AG08395 (cell line): ENCODE data around the gene NQO1.
A peak's percentile ranks its signal among the peaks of the same experiment; 100 is the strongest.
"Not testable (repeated sequence)": the region's sequence is repeated elsewhere in the genome, so short reads cannot be mapped to it uniquely, and the experiment has no call there.

Experiments used
- DNase-seq: peaks from one replicate; pipeline ENCODE4 v3.0.0; 2012; ENCODE audit warnings: mixed read lengths, low spot score

Gene NQO1

GRCh38 chr16:69741951-69742904, 15.9 kb upstream of the NQO1 start:
- no peak for DNase-seq

GRCh38 chr16:69741519-69741918, 15.2 kb upstream of the NQO1 start:
- no peak for DNase-seq

- DNase-seq, result no peak
Observed at GRCh38 chr16:69732101-69732500, 5.7 kb upstream of the NQO1 start.

GRCh38 chr16:69731280-69731679, 4.9 kb upstream of the NQO1 start:
- DNase-seq, result not testable (repeated sequence)

GRCh38 chr16:69729030-69729429, 2.7 kb upstream of the NQO1 start:
- DNase-seq, result not testable (repeated sequence)

- DNase-seq, result no peak
Observed at GRCh38 chr16:69727916-69728270, 1.5 kb upstream of the NQO1 start.

- DNase-seq, result no peak
Observed at GRCh38 chr16:69725480-69726312, 664 bp downstream of the NQO1 start.

- no peak for DNase-seq
Observed at GRCh38 chr16:69724981-69725479, 1.3 kb downstream of the NQO1 start.

- DNase-seq, result no peak
Observed at GRCh38 chr16:69724414-69724873, 1.9 kb downstream of the NQO1 start.

- no peak for DNase-seq
Observed at GRCh38 chr16:69721441-69721957, 4.9 kb downstream of the NQO1 start.

GRCh38 chr16:69720822-69721430, 5.4 kb downstream of the NQO1 start:
- DNase-seq, result no peak

- DNase-seq, result no peak
Observed at GRCh38 chr16:69718111-69718764, 8.1 kb downstream of the NQO1 start.

GRCh38 chr16:69717066-69717465, 9.3 kb downstream of the NQO1 start:
- DNase-seq, result no peak

- no peak for DNase-seq
Observed at GRCh38 chr16:69712914-69713581, 13.3 kb downstream of the NQO1 start.

GRCh38 chr16:69712277-69712676, 14.1 kb downstream of the NQO1 start:
- DNase-seq, result no peak

- DNase-seq, result no peak
Observed at GRCh38 chr16:69711115-69711740, 15.1 kb downstream of the NQO1 start.

GRCh38 chr16:69709456-69710084, 16.8 kb downstream of the NQO1 start:
- peak; percentile 67 for DNase-seq

- DNase-seq, result no peak
Observed at GRCh38 chr16:69707920-69708683, 18.3 kb downstream of the NQO1 start.

GRCh38 chr16:69706975-69707340, 19.4 kb downstream of the NQO1 start:
- no peak for DNase-seq
